HEK293T (cell line): ENCODE data around the gene MRGPRG.

Source experiments
- BHLHE40 ChIP-seq: fragments of 450-650 bp; IDR thresholded peaks from 2 replicates; pipeline ENCODE4 v1.6.1; 2016; ENCODE audit warnings: mild to moderate bottlenecking, moderate library complexity, borderline replicate concordance
- CTBP1 ChIP-seq: fragments of 450-650 bp; IDR thresholded peaks from 2 replicates; pipeline ENCODE4 v1.6.1; 2016; ENCODE audit warnings: borderline replicate concordance
- ELF4 ChIP-seq: fragments of 450-650 bp; IDR thresholded peaks from 2 replicates; pipeline ENCODE4 v1.6.1; 2017; ENCODE audit warnings: antibody characterized with exemption
- FOXA1 ChIP-seq: fragments of 450-650 bp; IDR thresholded peaks from 2 replicates; pipeline ENCODE4 v1.6.1; 2016; ENCODE audit warnings: mild to moderate bottlenecking
- FOXM1 ChIP-seq: fragments of 450-650 bp; IDR thresholded peaks from 2 replicates; pipeline ENCODE4 v1.6.1; 2017; ENCODE audit warnings: mild to moderate bottlenecking, borderline replicate concordance
- LEF1 ChIP-seq: fragments of 450-650 bp; IDR thresholded peaks from 2 replicates; pipeline ENCODE4 v1.6.1; 2017; ENCODE audit warnings: mild to moderate bottlenecking, borderline replicate concordance
- NFRKB ChIP-seq: fragments of 450-650 bp; IDR thresholded peaks from 2 replicates; pipeline ENCODE4 v1.6.1; 2016; ENCODE audit warnings: mild to moderate bottlenecking, moderate library complexity
- SP1 ChIP-seq: fragments of 450-650 bp; IDR thresholded peaks from 2 replicates; pipeline ENCODE4 v1.6.1; 2017
- TARDBP ChIP-seq: fragments of 450-650 bp; IDR thresholded peaks from 2 replicates; pipeline ENCODE4 v1.6.1; 2016
- ZNF384 ChIP-seq: fragments of 450-650 bp; IDR thresholded peaks from 2 replicates; pipeline ENCODE4 v1.6.1; 2016
- TF ChIP-seq, protein P1 (sequence below): fragments of 450-650 bp; IDR thresholded peaks from 2 replicates; pipeline ENCODE4 v1.6.1; 2016

DNA sequence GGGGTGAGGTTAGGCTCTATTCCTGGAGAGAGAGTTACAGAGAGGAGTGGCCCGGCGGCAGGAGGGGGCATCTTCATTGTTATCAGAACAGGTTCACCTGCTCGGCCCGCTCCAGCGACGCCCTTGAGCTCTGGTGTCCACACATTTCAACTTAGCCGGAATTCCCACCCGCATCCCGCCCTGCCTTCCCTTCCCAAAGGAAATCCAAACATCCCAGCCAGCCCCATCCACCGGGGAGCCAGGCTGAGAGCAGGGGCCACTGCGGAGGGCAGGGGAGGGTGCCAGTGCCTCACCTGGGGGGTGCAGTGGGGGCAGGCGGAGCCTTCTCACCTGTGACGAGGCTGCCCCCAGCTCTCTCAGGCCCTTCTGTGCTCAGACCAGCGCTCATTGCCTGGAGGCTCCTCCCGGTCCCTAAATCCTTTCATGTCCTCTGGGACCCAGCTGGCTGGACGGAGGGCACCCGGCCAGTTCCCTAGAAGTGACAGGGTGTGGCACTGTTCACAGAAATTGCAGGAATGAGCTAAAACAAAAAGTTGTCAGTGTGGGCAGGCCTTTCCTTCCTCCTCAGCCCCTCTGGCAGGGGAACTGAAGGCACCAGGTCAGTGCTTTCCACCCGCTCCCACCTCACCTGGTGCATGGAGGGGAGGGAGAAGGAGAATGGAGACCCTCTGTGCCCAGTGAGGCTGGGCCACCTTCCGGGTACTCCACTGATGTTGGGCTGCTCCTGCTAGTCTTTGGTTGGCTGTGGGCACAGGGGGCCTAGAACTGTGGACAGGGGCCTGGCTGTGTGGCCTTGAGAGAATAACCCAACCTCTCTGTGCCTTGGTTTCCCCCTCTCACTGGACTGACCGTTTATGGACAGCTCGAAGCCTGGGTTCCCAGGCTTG, 2.2 kb upstream of the MRGPRG start:
- no peak for TF ChIP-seq NFRKB
- no peak for TF ChIP-seq BHLHE40
- TF ChIP-seq, protein P1, sequence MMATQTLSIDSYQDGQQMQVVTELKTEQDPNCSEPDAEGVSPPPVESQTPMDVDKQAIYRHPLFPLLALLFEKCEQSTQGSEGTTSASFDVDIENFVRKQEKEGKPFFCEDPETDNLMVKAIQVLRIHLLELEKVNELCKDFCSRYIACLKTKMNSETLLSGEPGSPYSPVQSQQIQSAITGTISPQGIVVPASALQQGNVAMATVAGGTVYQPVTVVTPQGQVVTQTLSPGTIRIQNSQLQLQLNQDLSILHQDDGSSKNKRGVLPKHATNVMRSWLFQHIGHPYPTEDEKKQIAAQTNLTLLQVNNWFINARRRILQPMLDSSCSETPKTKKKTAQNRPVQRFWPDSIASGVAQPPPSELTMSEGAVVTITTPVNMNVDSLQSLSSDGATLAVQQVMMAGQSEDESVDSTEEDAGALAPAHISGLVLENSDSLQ = no peak
- no peak for TF ChIP-seq SP1
- TF ChIP-seq LEF1 = no peak
- no peak for TF ChIP-seq TARDBP
- TF ChIP-seq FOXM1 = no peak
- TF ChIP-seq ELF4 = no peak
- TF ChIP-seq FOXA1 = no peak
- TF ChIP-seq CTBP1 = no peak
- TF ChIP-seq ZNF384 = no peak
